ENCODE results near the gene GASK1B.

GRCh38 chr4:158125310-158125709 is 47.5 kb downstream of the GASK1B start:
- TF ChIP-seq CTCF (conservative IDR thresholded peaks at IDR 0.05; ENCODE audit: low read length): no peak
- TF ChIP-seq EZH2phosphoT487 (IDR thresholded peaks at IDR 0.05; ENCODE audit: borderline replicate concordance, low read depth, low read length): no peak
